ENCODE data around the gene ARHGAP20. TPM values are rescaled to one million over a fixed set of nuclear protein-coding genes. Genes with fewer than 3 reads are reported as not detected.

The ARHGAP20 gene
- total and polyA plus RNA-seq, 2 of the 4 experiments (the other 2 are of a cell fraction): 1.4 to 2.5 TPM

DNA sequence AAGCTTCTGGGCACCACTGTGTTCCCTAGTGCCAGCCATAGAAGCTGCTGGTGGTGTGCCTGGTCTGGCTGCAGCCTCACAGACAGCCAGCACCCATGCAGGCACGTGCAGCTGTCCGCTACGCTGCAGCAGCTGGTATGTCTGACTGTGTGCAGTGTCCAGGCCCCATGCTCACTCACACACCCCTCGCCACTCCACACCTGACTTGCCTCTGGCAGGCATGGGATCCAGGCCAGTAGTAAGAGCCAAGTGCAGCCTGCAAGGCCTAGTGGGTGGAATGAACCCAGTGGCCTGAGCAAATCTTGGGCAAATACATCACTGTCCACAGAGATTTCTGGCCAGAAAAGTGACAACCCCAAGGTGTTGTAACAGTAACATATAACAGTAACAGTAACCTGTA, 111.9 kb downstream of the ARHGAP20 start:
- H4K8ac ChIP-seq (ENCODE audit: low read depth in 2 of 2, low read length in 2 of 2): no peak overlapping the region
- H3K23ac ChIP-seq (ENCODE audit: low read depth, low read length): no peak overlapping the region
- H2BK5ac ChIP-seq (ENCODE audit: low read depth, low read length, poor library complexity, severe bottlenecking): no peak overlapping the region
- H2BK120ac ChIP-seq (ENCODE audit: low read depth, low read length): no peak overlapping the region
- no peak overlapping the region for H2BK20ac ChIP-seq (ENCODE audit: low read depth, low read length)
- no peak overlapping the region for H3K9ac ChIP-seq (ENCODE audit: low read depth, low read length)
- ChIA-PET POLR2A (ENCODE audit: unreplicated experiment) (no interaction called here), CTCF (interaction anchor here (0.8 kb wide), 1 partner anchor 34 kb away, joined by 5 read pairs; no protein-coding TSS in a partner anchor)
- no peaks in the 10 kb centered on the region for H4K20me1 ChIP-seq (ENCODE audit: insufficient read depth, low read length)
- no peak for ATAC-seq (ENCODE audit: low read depth)
- no peak overlapping the region for H3K4me2 ChIP-seq (ENCODE audit: low read depth, low read length)
- no peak overlapping the region for H3K4me3 ChIP-seq (ENCODE audit: insufficient read depth, low read depth, low read length)
- no peak for DNase-seq
- H2AK5ac ChIP-seq (ENCODE audit: low read depth, low read length): no peak overlapping the region
- H4K91ac ChIP-seq (ENCODE audit: insufficient read depth, low read depth, low read length): no peak overlapping the region
- H3K9me3 ChIP-seq (ENCODE audit: control insufficient read depth, insufficient read depth, low read length): peaks cover 9% of the 10 kb centered on the region; the same call in 1 of the 2 replicates
- 88% methylated on average over 3 of the region's 4 CpGs; no CpG with 5 or more reads in 1 of the 2 experiments for WGBS, 2 experiments (ENCODE audit: extremely low coverage in 2 of 2, insufficient read length in 1 of 2)
- in situ Hi-C loops (cut with MboI; ENCODE audit: low sequenced_read_pairs): no loop called here
- no peak overlapping the region for H3K18ac ChIP-seq (ENCODE audit: low read depth, low read length)
- peaks cover 11% of the 10 kb centered on the region for H3K36me3 ChIP-seq (ENCODE audit: control insufficient read depth, insufficient read depth, low read length)
- TF ChIP-seq RCOR1 (IDR thresholded peaks at IDR 0.05; ENCODE audit: insufficient replicate concordance, low read length) (no peak), RAD21 (IDR thresholded peaks at IDR 0.05; ENCODE audit: low read length) (no peak), RFX5 (IDR thresholded peaks at IDR 0.05; ENCODE audit: low read depth, low read length) (no peak), MAZ (IDR thresholded peaks at IDR 0.05; ENCODE audit: borderline replicate concordance, low read depth, low read length) (no peak), MAFK (IDR thresholded peaks at IDR 0.05; ENCODE audit: low read depth, low read length) (no peak), SMC3 (IDR thresholded peaks at IDR 0.05; ENCODE audit: low read depth, low read length) (no peak), CHD1 (IDR thresholded peaks at IDR 0.05; ENCODE audit: low read depth, low read length) (no peak), CEBPB (IDR thresholded peaks at IDR 0.05; ENCODE audit: low read depth, low read length) (no peak)
- TF ChIP-seq, protein P1, sequence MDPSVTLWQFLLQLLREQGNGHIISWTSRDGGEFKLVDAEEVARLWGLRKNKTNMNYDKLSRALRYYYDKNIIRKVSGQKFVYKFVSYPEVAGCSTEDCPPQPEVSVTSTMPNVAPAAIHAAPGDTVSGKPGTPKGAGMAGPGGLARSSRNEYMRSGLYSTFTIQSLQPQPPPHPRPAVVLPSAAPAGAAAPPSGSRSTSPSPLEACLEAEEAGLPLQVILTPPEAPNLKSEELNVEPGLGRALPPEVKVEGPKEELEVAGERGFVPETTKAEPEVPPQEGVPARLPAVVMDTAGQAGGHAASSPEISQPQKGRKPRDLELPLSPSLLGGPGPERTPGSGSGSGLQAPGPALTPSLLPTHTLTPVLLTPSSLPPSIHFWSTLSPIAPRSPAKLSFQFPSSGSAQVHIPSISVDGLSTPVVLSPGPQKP (IDR thresholded peaks at IDR 0.05; ENCODE audit: borderline replicate concordance, low read depth, low read length): no peak
- TF ChIP-seq, protein P2, sequence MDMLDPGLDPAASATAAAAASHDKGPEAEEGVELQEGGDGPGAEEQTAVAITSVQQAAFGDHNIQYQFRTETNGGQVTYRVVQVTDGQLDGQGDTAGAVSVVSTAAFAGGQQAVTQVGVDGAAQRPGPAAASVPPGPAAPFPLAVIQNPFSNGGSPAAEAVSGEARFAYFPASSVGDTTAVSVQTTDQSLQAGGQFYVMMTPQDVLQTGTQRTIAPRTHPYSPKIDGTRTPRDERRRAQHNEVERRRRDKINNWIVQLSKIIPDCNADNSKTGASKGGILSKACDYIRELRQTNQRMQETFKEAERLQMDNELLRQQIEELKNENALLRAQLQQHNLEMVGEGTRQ (IDR thresholded peaks at IDR 0.05; ENCODE audit: low read depth, low read length): no peak
- H3K27ac ChIP-seq (ENCODE audit: insufficient read depth, low read length): no peak overlapping the region
- no peaks in the 10 kb centered on the region for H3K79me1 ChIP-seq (ENCODE audit: low read depth in 1 of 2, low read length in 2 of 2)
- intact Hi-C loops (cut with micrococcal nuclease): no loop called here
- dilution Hi-C loops (cut with HindIII; ENCODE audit: low sequenced_read_pairs, unreplicated experiment): no loop called here
- H4K5ac ChIP-seq (ENCODE audit: low read depth, low read length): no peak overlapping the region
- H3K4me1 ChIP-seq (ENCODE audit: control insufficient read depth, insufficient read depth, low read length): no peaks in the 10 kb centered on the region
- no peak overlapping the region for H3K4ac ChIP-seq (ENCODE audit: low read depth, low read length)
- H3K14ac ChIP-seq (replicated peaks; ENCODE audit: low read depth, low read length): no peak overlapping the region
- no peak overlapping the region for H2BK15ac ChIP-seq (ENCODE audit: low read depth, low read length)
- H3K27me3 ChIP-seq (ENCODE audit: control insufficient read depth, insufficient read depth, low read length): no peaks in the 10 kb centered on the region
- BruUV-seq (replicated peaks): no TSS peak
- no peak overlapping the region for H2AFZ ChIP-seq (replicated peaks; ENCODE audit: low read length, poor library complexity)
- no peaks in the 10 kb centered on the region for H3K9me1 ChIP-seq (ENCODE audit: insufficient read depth, low read length)
- H3K56ac ChIP-seq (ENCODE audit: extremely low read depth, insufficient read depth, low read length): no peak overlapping the region
- H2AK9ac ChIP-seq (replicated peaks; ENCODE audit: low read depth, low read length, poor library complexity): no peak overlapping the region
